Osteocyte (in vitro differentiated cells): ENCODE data around the gene APBA2. TPM values are rescaled to one million over a fixed set of nuclear protein-coding genes. Genes with fewer than 3 reads are reported as not detected.

Experiments
- DNase-seq: peaks from one replicate; pipeline ENCODE4 v3.0.0; 2021; ENCODE audit warnings: mixed read lengths; ENCODE audit not compliant: unreplicated experiment; ENCODE audit errors: extremely low spot score
- H3K27ac Mint-ChIP-seq: one replicate; pipeline ENCODE4 v1.8.0; 2021; ENCODE audit warnings: mild to moderate bottlenecking, mixed read lengths; ENCODE audit not compliant: unreplicated experiment
- H3K27me3 Mint-ChIP-seq: one replicate; pipeline ENCODE4 v1.8.0; 2021; ENCODE audit warnings: mixed read lengths; ENCODE audit not compliant: unreplicated experiment
- H3K36me3 Mint-ChIP-seq: one replicate; pipeline ENCODE4 v1.8.0; 2021; ENCODE audit warnings: mixed read lengths; ENCODE audit not compliant: unreplicated experiment
- H3K4me1 Mint-ChIP-seq: one replicate; pipeline ENCODE4 v1.8.0; 2021; ENCODE audit warnings: mixed read lengths; ENCODE audit not compliant: unreplicated experiment
- H3K4me3 Mint-ChIP-seq: one replicate; pipeline ENCODE4 v1.8.0; 2021; ENCODE audit warnings: mild to moderate bottlenecking, moderate library complexity, mixed read lengths; ENCODE audit not compliant: unreplicated experiment
- H3K9me3 Mint-ChIP-seq: one replicate; pipeline ENCODE4 v1.8.0; 2021; ENCODE audit warnings: mixed read lengths; ENCODE audit not compliant: unreplicated experiment
- CTCF ChIP-seq: fragments of 200-600 bp; sonication (generic); IDR thresholded peaks from 2 replicates; pipeline ENCODE4 v1.5.0; 2021; ENCODE audit warnings: antibody characterized with exemption, mild to moderate bottlenecking, moderate library complexity
- total RNA-seq: library from RNA; stranded (reverse); gene quantifications from 2 replicates; pipeline ENCODE4 v1.2.1, GENCODE V29; 2021

Gene APBA2
- total RNA-seq, 1 donor from 2014 or later: 23.5 TPM

GRCh38 chr15:29083161-29083560 lies 197.4 kb downstream of the APBA2 start:
- Mint-ChIP-seq H3K27me3 (no peaks in the 10 kb centered on the region), H3K36me3 (peaks cover 6% of the 10 kb centered on the region), H3K9me3 (peaks cover 7% of the 10 kb centered on the region), H3K4me3 (no peak overlapping the region), H3K27ac (no peak overlapping the region), H3K4me1 (peaks cover 7% of the 10 kb centered on the region)
- TF ChIP-seq CTCF: no peak
- no peak for DNase-seq

GRCh38 chr15:29083858-29084257 lies 198.1 kb downstream of the APBA2 start:
- Mint-ChIP-seq H3K36me3 (peaks cover 4% of the 10 kb centered on the region), H3K27me3 (no peaks in the 10 kb centered on the region), H3K4me1 (peaks cover 7% of the 10 kb centered on the region), H3K4me3 (no peak overlapping the region), H3K27ac (no peak overlapping the region), H3K9me3 (peaks cover 7% of the 10 kb centered on the region)
- no peak for DNase-seq
- TF ChIP-seq CTCF: no peak

- Mint-ChIP-seq H3K4me1 (peaks cover 3% of the 10 kb centered on the region), H3K4me3 (no peak overlapping the region), H3K27me3 (no peaks in the 10 kb centered on the region), H3K9me3 (peaks cover 7% of the 10 kb centered on the region), H3K27ac (no peak overlapping the region), H3K36me3 (peaks cover 4% of the 10 kb centered on the region)
- no peak for DNase-seq
- TF ChIP-seq CTCF: no peak
Observed at GRCh38 chr15:29086001-29086400, 200.2 kb downstream of the APBA2 start.

- H3K4me3 Mint-ChIP-seq: no peak overlapping the region
- TF ChIP-seq CTCF: no peak
- H3K4me1 Mint-ChIP-seq: no peaks in the 10 kb centered on the region
- H3K9me3 Mint-ChIP-seq: peaks cover 7% of the 10 kb centered on the region
- H3K36me3 Mint-ChIP-seq: peaks cover 4% of the 10 kb centered on the region
- no peak for DNase-seq
- no peak overlapping the region for H3K27ac Mint-ChIP-seq
- no peaks in the 10 kb centered on the region for H3K27me3 Mint-ChIP-seq
Observed at GRCh38 chr15:29086891-29087290, 201.1 kb downstream of the APBA2 start.

- Mint-ChIP-seq H3K27me3 (no peaks in the 10 kb centered on the region), H3K4me1 (no peaks in the 10 kb centered on the region), H3K27ac (no peak overlapping the region), H3K36me3 (peaks cover 7% of the 10 kb centered on the region), H3K4me3 (no peak overlapping the region), H3K9me3 (peaks cover 7% of the 10 kb centered on the region)
- TF ChIP-seq CTCF: no peak
- no peak for DNase-seq
Observed at GRCh38 chr15:29087521-29088285, 201.9 kb downstream of the APBA2 start.
